Stimulated activated CD8-positive, alpha-beta memory T cell treated with anti-CD3 and anti-CD28 coated beads, Interleukin-7, amount 100 ng/mL, for 24 hours (primary cell): Measurements from ENCODE around the gene COLGALT1.
"Not testable (repeated sequence)": the region's sequence is repeated elsewhere in the genome, so short reads cannot be mapped to it uniquely, and the experiment has no call there.

ENCODE experiments used
- DNase-seq: peaks from one replicate; pipeline ENCODE4 v3.0.0-alpha.2; 2020; ENCODE audit warnings: low read depth

COLGALT1 gene

DNA sequence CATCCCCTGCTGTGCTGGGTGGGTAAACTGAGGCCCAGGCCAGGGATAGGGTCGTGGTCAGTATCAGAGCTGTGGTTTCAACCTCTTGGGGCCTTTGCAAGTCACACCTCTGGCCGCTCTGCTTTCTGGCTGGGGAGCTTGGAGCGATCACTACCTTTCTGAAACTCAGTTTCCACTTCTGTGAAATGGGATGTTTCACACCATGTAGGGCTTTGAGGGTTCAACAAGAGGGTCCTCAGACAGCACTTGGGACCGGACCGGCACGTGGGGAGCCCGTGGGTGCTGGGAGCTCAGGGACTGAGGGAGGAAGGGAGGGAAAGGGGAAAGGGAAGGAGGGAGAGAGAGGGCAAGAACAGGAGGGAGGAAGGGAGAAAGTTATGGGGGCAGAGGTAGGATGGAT is 22.9 kb upstream of the COLGALT1 start:
- no peak for DNase-seq

DNA sequence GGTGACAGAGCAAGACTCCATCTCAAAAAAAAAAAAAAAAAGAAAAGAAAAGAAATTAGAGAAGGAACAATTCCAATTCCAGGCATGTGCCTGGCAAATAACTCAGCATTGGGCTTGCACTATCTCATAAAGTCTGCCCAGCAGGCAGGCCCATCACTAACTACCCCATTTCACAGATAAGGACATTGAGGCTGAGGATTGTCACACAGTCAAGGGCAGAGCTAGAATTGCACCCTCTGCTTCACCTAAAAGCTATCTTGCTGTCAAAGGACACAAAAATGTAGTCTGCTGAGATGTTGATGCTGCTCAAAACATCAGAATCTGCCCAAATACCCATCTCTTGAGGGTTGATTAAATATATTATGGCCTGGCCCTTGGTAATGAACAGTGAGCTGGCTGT is 20.7 kb upstream of the COLGALT1 start:
- DNase-seq: no peak

DNA sequence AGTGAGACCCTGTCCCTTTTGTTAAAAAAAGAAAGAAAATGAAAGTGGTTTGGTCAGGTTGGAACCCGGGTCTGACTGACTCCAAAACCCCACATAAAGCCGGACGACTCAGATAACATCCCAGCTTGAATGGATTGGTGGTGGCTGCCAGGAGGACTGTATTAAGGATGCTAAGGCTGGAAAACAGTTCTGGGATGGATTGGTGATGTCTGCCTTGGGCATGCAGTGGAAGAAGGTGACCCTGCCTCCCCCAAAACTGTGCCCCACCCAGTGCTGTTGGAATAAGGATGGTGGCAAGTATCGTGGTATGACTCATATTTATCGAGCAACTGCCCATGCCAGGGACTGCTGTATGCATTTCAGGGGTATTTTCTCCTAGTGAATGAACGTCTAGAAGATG is 18.5 kb upstream of the COLGALT1 start:
- DNase-seq: no peak

DNA sequence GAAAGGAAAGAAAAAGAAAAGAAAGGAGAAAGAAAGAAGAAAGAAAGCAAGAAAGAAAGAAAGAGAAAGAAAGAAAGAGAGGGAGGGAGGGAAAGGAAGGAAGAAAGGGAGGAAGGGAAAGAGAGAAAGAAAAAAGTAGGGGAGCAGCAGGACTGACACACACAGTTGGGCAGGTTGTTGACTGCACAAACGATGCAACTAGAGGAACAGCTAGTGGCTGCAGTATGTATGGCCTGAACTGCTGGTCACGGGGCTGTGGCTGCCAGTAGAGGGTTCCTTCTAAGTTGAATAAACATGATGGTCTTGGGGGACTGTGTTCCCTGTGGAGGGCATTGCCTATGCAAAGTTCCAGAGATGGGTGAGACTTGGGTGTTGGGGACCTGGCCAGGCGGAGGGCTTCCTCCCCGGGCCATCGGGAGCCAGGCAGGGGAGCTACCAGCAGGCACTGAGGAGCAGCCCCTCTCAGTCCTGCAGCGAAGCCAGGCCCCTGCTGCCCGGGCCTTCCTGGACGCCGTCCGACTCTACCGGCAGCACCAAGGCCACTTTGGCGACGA is 16.7 kb upstream of the COLGALT1 start:
- no peak for DNase-seq

DNA sequence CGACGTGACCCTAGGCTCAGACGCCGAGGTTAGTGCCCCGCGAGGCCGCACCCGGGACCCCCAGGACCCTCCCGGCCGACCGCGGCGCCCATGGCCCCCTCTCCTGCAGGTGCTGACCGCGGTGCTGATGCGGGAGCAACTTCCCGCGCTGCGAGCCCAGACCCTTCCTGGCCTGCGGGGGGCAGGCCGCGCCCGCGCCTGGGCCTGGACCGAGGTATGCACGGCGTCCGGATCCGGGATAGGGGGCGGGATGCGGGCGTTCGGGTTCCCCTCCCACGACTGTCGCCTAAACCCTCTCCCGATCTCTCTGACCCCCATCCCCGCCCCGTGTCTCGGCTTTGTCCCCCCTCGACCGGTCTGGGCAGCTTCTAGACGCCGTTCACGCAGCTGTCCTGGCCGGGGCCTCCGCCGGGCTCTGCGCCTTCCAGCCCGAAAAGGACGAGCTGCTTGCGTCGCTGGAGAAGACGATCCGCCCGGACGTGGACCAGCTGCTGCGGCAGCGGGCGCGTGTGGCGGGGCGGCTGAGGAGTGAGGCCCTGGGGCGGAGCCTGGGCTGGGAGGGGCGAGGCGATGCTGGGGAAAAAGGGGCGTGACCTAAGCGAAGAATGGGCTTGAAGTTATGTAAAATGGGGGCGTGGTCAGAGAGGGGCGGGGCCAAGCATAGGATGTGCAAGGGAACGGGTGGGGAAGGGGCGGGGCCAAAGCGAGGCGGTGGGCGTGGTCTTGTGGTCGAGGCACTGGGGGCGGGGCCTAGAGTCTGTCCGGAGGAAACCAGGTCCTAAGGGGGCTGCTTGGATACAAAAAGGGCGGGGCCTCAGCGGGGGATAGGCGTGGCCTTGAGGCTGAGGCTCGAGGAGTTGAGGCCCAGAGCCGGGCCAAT is 16.0 kb upstream of the COLGALT1 start:
- DNase-seq: peak; percentile 98

DNA sequence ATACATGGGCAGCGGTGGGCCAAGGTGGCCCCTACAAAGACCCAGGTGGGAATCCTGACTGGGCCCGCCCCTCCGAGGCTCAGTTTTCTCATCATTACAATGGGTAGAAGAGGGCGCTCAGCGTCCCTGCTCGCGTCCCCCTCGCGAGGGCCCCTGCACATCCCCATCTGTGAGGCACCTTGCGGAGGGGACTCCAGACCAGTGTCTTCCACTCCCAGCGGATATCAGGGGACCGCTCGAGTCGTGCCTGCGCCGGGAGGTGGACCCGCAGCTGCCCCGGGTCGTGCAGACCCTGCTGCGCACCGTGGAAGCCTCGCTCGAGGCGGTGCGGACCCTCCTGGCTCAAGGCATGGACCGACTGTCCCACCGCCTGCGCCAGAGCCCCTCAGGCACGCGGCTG is 15.3 kb upstream of the COLGALT1 start:
- no peak for DNase-seq

DNA sequence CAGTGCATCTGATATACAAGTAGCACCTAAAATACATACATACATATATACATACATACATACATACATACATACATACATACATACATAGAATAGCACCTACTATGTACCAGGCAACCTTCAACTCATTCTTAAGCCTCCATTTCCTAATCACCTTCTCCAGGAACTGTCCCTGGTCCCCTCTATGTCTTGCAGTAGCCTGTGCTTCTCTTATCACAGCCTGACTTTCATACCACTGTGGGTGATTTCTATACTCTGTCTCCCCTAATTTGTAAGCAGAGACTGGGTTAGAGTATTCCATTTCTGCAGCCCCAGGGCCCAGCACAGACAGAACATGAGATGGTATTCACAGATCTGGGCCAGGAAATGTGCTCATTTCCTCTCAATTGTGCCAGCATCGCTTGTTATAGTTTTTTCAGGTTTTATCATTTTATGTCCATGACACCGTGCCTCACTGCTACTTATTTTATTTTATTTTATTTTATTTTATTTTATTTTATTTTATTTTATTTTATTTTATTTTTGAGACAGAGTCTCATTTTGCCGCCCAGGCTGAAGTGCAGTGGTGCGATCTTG is 14.2 kb upstream of the COLGALT1 start:
- DNase-seq: no peak

DNA sequence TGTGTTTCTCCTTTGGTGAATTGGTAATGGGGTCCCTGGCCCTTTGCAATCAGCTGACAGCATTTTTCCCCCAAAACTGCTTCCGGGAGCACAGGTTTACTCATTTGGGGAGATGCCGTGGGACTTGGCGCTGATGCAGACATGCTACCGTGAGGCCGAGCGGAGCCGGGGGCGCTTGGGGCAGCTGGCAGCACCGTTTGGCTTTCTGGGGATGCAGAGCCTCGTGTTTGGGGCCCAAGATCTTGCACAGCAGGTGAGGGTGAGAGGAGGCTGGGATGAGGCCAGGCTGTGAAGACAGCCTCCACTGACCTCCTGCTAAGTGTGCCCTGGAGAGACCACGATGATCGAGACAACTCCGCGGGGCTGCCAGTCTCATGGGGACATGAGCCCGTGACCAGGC is 13.4 kb upstream of the COLGALT1 start:
- DNase-seq: no peak

DNA sequence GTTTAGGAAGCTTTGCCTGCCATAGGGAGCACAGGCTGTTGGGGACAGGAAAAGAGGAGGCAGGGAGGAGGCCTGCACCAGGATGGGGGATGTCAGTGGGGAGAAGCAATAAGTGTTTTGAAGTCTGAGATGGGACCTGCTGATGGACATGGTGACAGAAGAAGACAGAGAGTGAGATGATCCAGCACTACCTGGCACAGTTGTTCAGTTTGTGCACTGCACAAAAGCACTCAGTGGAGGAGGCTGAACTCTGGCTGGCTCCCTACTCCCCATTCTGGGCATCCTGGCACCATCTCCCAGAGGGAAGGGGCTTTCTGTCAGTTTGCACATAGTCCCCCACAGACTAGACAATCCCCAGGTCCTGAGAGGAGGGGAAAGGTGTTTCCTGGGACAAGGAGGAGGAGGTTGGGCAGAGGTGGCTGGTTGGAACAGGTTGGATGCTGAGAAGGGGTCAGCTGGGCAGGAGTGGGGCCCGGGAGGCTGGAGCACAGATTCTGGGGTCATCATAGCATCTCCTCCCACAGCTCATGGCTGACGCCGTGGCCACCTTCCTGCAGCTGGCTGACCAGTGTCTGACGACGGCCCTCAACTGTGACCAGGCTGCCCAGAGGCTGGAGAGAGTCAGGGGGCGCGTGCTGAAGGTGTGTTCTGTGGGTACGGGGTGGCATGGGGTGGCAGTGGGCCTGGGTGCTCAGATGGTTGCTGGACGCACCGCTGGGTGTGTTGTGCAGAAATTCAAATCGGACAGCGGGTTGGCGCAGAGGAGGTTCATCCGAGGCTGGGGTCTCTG is 12.5 kb upstream of the COLGALT1 start:
- DNase-seq: no peak

DNA sequence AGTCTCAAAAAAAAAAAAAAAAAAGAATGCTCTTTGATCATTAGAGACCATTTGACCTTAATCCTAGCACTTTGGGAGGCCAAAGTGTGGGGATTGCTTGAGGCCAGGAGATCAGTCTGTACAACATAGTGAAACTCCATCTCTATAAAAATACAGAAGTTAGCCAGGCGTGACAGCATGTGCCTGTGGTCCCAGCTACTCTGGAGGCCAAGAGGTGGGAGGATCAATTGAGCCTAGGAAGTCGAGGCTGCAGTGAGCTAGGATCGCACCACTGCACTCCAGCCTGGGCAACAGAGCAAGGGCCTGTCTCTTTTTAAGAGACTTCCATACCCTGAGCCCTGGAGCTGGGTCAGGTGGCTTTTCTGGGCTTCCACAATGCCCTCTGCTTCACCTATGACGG is 11.5 kb upstream of the COLGALT1 start:
- no peak for DNase-seq

DNA sequence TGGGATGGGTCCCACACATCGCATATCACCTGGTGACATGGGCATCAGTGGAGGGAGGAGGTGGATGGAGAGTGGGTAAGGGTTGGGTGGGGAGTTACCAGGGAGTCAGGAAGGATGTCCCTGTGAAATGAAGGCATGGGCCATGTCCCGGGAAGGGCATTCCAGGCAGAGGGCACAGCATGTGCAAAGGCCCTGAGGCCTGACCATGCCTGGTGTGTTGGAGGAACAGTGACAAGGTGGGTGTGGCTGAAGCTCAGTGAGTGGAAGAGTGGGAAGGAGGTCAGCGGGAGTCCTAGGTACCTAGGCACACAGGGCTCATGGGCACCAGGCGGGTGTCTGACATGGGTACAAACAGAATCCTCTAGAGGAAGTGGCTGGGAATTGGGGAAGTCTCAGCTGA is 11.0 kb upstream of the COLGALT1 start:
- no peak for DNase-seq

DNA sequence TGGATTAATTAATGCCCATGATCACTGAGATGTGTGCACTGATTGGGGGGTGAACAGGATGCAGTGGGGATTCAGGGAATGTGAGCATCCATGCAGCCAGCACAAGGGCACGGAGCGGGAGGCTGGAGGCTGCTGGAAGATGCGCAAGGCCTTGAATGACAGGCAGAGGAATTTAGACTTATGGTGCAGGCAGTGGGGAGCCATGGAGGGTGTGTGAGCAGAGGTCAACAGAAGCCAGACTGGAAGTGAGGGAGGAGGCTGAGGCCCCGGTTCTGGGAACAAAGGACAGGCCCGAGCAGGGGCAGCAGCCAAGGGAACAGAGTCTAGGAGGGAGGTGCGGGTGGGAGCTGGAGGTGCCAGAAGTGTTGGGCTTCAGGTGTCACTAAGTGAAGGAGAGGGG is 7.3 kb upstream of the COLGALT1 start:
- no peak for DNase-seq

DNA sequence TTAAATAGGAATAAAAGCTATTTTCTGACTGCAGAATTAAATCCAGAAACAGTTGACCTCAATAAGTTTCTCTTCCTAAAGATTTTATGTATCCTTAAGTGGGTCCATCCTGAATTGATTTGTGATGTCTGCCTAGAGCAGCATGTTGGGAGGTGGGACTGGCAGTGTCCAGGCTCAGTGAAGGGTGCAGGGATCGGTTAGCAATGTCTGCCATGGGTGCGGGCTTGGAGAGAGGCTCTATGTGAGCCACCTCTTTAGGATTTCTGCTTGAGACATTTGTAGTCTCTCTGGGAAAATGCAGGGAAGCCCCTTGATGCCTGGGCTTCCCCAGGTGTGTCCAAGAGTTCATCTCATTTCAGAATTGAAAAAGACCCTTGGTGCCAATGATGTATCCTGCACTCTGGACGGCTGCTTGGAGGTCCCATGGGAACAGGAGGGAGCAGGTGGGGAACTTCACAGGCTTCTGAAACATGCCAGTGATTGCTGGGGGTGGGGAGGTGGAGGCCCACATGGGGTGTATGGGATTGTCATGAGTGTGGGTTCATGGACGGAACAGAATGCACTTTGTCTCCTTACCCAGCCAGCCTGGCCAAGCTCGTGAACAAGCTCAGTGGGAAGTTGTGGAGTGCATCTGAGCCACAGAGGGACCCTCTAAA is 6.2 kb upstream of the COLGALT1 start:
- DNase-seq: no peak

DNA sequence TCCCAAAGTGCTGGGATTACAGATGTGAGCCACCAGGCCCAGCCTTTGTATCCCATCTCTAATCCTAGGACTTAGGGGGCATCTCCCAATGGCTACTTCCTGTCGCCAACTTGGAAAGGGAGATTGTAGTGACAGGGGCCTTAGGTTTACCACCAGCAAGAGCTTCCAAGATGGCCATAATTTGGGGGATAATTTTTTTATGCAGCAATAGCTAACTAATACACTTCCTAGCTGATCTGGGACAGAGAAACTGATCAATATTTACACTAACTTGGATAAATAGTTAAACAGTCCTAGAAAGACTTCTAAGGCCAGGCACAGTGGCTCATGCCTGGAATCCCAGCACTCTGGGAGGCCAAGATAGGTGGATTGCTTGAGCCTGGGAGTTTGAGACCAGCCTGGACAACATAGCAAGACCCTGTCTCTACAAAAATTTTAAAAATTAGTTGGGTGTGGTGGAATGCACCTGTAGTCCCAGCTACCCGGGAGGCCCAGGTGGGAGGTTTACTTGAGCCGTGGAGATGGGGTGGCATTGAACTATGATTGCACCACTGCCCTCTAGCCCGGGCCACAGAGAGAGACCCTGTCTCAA is 5.3 kb upstream of the COLGALT1 start:
- DNase-seq: no peak

DNA sequence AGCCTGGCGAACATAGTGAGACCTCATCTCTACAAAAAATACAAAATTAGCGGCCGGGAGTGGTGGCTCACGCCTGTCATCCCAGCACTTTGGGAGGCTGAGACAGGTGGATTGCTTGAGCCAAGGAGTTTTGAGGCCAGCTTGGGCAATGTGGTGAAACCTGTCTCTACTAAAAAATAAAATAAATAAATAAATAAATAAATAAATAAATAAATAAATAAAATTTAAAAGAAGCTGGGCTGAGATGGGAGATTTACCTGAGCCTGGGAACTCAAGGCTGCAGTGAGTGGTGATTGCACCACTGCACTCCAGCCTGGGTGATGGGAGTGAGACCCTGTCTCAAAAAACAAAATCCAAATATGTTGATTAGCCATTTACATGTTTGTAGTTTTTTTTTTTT is 2.7 kb upstream of the COLGALT1 start:
- not testable (repeated sequence) for DNase-seq

DNA sequence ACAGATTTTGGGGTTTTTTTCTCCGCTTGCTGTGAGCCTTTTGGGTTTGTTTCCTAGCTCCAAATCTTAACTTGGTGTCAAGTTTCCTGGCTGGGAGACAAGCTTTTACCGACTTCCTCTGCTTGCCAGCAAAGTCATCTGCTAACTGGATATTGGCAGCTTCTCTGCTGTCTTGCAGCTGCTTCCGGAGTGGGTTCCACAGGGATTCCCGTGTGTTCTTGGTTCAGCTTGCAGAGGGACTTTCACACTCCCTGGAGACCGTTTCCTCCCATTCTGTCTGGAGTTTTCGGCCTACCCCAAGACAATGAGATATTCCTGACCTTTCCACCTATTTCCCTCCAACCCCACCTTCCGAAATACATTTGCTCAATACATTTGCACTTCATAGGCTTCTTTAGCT is 2.2 kb upstream of the COLGALT1 start:
- DNase-seq: no peak

DNA sequence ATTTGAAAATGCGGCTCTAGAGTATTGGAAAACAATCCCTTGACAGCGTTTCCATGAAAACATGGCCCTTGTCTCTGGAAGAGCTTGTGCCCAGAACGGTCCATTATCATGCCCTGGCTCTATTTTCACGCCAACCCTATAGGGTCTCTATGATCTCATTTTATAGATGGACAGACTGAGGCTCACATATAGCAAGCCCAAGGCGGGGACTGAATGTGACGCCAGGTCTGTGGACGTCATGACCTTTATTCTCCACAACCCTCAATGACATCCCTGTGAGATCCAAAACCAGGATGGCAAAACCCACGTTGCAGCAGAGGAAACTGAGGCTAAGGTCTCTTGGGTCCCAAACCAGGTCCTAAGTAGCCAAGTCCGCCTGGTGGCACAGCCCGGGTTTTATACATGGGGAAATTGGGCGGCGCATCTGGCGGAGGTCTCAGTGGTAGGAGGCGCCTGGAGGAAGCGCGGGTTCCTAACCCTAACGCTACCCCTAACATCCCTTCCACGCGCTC is 425 bp upstream of the COLGALT1 start:
- no peak for DNase-seq

DNA sequence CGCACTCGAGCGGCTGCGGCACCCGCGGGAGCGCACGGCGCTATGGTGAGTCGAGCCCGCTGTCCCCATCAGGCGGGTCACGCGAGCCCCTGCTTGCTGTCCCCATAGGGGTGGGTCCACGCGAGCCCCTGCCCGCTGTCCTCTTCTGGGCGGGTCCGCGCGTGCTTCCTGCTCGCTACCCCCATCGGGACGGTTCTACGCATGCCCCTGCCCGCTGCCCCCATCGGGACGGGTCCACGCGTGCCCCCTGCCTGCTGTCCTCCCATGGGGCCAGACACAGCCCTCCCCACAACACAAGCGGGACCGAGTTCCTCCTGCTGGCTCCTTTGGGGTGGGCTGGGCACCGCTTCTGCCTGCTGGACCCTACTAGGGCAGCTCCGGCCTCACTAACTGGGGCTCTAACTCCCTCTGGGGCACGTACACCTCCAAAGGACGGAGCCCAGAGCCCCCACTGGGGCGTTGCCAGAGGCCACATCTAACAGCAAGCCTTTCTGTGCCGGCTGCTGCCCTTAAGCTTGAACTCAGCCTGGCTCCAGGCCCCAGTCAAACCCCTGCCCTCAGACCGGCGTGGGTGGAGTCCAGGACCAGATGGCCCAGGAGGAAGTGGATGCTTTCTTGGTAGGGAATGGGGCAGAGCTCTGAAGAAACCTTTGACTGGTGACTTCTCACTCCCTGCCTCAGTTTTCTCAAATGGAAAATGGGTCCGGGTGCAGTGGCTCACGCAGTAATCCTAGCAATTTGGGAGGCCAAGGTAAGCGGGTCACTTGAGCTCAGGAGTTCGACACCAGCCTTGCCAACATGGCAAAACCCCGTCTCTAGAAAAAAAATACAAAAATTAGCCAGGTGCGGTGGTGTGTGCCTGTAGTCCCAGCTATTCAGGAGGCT is 722 bp downstream of the COLGALT1 start:
- DNase-seq: no peak

DNA sequence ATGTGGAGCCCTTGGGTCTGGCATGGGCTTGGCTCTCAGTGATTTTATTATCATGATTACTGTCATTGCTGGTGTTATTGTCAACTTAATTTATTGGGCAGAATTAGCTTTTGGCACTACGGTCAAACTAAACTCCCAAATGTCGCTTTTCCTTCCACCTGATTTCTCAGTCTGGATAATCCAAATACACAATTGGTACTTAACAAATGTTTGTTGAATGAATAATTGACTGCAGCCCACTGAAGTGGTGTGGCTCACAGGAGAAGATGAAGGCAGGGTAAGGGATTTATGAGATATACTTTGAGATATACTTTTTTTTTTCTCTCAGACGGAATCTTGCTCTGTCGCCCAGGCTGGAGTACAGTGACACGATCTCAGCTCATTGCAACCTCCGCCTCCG is 1.5 kb downstream of the COLGALT1 start:
- DNase-seq: no peak

DNA sequence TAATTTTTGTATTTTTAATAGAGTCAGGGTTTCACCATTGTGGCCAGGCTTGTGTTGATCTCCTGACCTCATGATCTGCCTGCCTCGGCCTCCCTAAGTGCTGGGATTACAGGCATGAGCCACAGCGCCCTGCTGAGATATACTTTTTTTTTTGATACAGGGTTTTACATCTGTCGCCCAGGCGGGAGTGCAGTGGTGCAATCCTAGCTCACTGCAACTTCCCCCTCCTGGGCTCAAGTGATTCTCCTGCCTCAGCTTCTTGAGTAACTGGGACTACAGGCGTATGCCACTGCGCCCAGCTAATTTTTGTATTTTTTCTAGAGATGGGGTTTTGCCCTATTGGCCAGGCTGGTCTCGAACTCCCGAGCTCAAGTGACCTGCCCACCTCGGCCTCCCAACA is 2.0 kb downstream of the COLGALT1 start:
- DNase-seq: no peak

DNA sequence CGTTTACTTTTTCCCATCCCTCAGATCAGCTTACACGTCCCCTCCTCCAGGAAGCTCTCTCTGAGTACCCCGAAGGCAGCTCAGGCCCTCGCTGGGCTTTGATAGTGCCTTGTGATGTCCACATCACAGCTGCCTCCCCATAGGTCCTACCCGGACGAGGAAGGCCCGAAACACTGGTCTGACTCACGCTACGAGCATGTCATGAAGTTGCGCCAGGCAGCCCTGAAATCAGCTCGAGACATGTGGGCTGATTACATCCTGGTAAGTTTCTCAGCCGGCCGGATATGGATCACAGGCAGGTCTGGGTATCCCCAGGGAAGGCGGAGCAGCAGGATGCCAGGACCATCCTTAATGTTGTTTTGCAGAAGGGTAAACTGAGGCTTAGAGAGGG is 4.8 kb downstream of the COLGALT1 start:
- no peak for DNase-seq
